SH-SY5Y (cell line): ENCODE results near the gene CRIM1.

Experiments used
- GATA2 ChIP-seq: IDR thresholded peaks from 2 replicates; pipeline ENCODE4 v1.6.1; 2011; ENCODE audit warnings: mild to moderate bottlenecking, low read depth, low read length
- GATA3 ChIP-seq: IDR thresholded peaks from 2 replicates; pipeline ENCODE4 v1.6.1; 2011; ENCODE audit warnings: low read depth, mild to moderate bottlenecking, low read length, moderate library complexity

DNA sequence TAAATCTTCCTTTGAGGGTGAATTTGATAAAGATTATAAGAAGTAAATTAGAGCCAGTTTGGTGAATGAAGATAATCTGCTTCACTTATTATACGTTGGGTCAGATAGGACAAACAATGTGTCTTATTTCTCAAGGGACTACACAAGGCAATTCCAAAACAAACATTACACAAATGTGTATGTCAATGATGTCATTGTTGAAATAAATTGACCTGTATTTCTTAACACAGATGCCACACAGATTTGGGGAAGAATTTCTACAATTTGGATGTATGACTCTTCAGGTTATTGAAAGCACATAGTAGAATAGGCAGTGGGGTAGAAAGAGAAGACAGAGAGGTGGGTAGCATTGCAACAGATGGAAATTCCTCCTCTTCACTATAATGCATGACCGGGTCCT, 6.9 kb upstream of the CRIM1 start:
- no peak for TF ChIP-seq GATA3
- TF ChIP-seq GATA2, result no peak
